GM19351 (cell line): ENCODE results near the gene NEK9.
A peak's percentile ranks its signal among the peaks of the same experiment; 100 is the strongest.
"Not testable (repeated sequence)": the region's sequence is repeated elsewhere in the genome, so short reads cannot be mapped to it uniquely, and the experiment has no call there.

Experiments used
- ATAC-seq: cut with Tn5 transposase; IDR thresholded peaks from one replicate; pipeline ENCODE4 v1.9.1; 2021; ENCODE audit warnings: mild to moderate bottlenecking, moderate library complexity; ENCODE audit not compliant: unreplicated experiment

The NEK9 gene

DNA sequence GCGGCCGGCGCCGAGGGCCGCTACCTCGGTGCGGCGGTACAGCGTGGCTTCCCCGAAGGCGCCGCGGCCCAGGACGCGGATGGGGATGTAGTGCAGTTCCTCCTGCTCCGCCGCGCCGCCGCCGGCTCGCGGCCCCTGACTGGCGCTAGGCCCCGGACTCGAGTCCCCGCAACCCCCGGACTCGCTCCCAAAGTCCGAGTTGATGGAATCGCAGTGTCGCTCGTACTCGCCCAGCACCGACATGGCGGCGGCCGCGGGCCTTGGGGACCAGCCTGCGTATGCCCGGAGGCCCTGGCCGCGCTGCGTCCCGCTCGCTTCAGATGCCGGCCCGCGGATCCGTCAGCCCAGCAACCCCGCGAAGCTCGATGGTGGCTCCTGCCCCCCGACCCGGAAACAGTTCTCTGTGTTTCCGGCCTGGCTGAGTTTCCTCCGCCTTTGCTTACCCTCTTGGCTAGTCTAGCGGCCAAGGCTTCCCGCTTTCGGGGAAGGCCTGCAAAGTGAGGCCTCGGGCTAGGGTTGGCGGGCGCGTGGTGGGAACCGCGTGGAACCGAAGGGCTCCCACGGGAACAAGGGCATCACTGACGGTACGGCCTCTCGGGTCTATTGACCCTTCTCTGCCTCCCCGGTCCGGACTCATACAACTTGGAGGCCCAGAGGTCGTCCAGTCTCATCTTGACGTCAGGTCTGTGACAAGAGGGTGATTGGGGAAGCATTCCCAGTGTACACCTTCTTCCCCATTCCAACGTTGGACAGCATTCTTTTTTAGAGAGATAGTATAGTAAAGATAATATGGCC is at the start of gene NEK9:
NEK9 (minus strand) TSS at position 370 of the 795 bp plus-strand sequence; CDS start at position 243, 127 bp downstream.
- ATAC-seq = peak; percentile 89

GRCh38 chr14:75176142-75176820 is 49.4 kb upstream of the NEK9 start, which contains the start of gene TMED10:
Gene TMED10, minus strand, starts transcription at chr14:75176612. Its CDS starts 33 bp downstream, at chr14:75176579.
- peak; percentile 74 for ATAC-seq

GRCh38 chr14:75175677-75176141 is 48.9 kb upstream of the NEK9 start:
- no peak for ATAC-seq

DNA sequence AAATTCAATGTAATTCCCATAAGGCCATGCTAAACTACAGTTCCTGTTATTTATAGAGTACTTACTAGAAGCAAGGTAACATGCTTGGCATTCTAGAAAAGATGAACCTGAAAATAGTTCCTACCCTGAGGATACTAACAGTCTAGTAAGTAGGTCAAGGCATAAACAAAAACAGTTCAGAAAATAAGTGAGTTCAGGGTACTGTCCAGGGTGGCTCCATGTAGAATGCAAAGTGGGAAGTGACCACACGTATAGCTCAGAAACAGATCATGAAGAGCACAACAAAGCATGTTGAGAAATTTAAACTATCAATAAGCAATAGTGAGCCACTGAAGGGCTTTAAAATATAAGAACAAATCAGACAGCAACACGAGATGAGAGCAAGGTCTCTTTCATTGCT is 47.2 kb upstream of the NEK9 start:
- ATAC-seq = no peak

DNA sequence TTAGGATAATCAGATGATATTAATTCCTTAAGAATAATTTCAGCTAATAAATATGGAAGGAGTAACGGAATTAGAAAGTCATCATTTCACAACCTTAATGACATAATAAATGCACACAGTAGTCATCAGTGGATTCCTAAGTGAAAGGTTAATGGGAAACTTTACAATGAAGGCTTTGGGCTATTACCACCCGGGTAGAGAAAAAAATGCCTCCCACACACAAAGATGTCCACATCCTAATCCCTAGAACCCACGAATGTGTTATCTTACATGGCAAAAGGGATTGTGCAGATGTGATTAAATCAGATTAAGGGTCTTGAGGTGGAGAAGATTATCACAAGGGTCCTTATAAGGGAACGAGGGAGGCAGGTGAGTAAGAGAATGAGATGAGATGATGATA is 43.9 kb upstream of the NEK9 start:
- ATAC-seq = no peak

- ATAC-seq = no peak
Observed at GRCh38 chr14:75168586-75169335, 41.9 kb upstream of the NEK9 start.

DNA sequence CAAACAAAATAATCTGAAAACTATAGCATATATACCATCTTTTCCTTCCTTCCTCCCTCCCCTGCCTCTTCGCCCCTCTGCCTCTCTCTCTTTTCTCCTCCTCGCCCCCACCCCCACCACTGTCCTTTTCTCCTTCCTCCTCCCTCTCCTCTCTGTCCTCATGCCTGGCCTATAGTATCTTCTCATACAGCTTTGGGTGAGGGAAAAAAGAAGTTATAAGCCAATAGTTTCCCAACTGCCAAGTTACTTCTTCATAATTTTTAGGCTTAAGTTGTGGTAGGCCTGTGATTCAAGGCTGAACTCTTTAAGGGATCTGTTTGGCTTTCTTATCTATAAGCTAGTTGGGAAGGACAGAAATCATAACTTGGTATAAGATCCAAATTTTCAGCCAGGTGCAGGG is 40.5 kb upstream of the NEK9 start:
- no peak for ATAC-seq

GRCh38 chr14:75165586-75166391 is 38.9 kb upstream of the NEK9 start:
- ATAC-seq = no peak

DNA sequence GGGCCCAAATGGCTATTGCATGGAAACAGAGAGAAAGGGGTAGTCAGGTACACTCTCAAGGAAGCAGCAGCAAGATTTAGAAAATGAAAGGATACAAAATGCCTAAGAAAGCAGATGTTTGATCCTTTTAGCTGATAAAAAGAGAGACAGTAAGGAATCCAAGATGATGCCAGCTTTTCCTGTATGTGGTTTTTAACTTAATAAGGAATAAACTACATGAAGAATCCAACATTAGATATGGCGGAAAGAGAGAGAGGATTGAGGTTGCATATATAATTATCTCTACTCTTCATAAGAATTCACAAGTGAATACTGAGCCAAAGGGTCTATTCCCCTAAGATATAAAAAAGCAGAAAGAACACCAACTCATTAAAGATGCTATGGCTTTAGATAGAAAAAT is 38.0 kb upstream of the NEK9 start:
- ATAC-seq = no peak

- no peak for ATAC-seq
Observed at GRCh38 chr14:75163677-75164076, 36.8 kb upstream of the NEK9 start.

GRCh38 chr14:75162631-75163030 is 35.8 kb upstream of the NEK9 start:
- no peak for ATAC-seq

GRCh38 chr14:75158843-75159614 is 32.2 kb upstream of the NEK9 start:
- no peak for ATAC-seq

- no peak for ATAC-seq
Observed at GRCh38 chr14:75156901-75157300, 30.1 kb upstream of the NEK9 start.

DNA sequence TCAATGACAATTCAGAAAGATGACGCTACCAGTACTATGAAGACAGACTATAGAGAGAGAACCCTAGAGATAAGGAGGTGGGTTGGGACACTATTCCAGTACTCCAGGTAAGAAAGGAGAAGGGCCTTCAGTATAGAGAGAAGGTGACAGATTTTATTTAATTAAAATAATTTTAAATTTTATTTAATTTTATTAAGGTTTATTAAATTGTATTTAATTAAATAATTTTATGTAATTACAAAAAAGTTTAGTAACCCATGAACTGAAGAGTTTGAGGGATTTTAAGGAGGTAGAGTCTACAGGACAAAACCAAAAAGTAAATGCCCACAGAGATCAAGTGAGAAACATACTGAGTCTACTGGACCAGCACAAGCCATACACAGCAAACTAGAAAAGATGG is 29.3 kb upstream of the NEK9 start:
- no peak for ATAC-seq

- no peak for ATAC-seq
Observed at GRCh38 chr14:75155169-75155568, 28.3 kb upstream of the NEK9 start.

GRCh38 chr14:75153295-75153694 is 26.4 kb upstream of the NEK9 start:
- no peak for ATAC-seq

GRCh38 chr14:75151851-75152250 is 25.0 kb upstream of the NEK9 start:
- no peak for ATAC-seq

DNA sequence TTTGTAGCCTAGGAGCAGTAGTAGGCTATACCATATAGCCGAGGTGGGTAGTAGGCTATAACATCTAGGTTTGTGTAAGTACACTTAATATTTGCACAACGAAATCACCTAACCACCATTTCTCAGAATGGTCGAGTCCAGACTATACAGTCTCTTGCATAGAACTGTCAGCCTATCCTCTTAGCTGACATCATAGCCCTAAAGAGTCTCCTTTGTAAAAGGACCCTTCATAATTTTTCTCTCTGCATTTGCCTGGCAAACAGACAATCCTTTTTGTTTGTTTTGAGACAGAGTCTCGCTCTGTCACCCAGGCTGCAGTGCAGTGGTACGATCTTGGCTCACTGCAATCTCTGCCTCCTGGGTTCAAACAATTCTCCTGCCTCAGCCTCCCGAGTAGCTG is 23.8 kb upstream of the NEK9 start:
- not testable (repeated sequence) for ATAC-seq

GRCh38 chr14:75150150-75150549 is 23.3 kb upstream of the NEK9 start:
- no peak for ATAC-seq
